ENCODE results near the gene TSTD2.

The TSTD2 gene

DNA sequence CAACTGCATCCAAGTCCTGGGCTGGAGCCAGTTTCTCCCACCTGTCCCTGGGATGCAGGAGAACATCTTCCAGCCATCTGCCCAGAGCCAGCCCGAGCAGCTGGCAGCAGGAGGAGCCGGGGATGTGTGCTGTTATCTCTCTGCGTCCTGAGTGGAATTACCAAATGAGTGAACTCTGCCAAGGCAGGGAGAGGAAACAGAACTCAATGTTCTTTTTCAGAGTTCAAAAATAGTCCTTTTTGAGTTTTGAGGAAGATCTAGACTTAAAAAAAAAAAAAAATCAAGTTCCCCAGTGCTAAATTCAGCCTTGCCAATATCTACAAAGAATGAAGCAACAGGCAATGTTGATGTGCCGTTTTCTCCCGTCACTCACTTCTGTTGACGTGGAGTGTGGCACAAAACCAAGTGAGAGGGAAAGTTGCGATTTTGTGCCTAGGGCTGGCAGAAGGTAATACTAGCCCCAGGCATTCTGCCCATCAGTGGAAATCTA, 75.5 kb downstream of the TSTD2 start:
- Histone ChIP-seq H3K4me3 (ENCODE audit: low read length) (no peak overlapping the region), H3K36me3 (ENCODE audit: insufficient read depth, low read depth, low read length) (no peaks in the 10 kb centered on the region), H3K27me3 (ENCODE audit: insufficient read depth, low read length) (no peaks in the 10 kb centered on the region), H3K9ac (ENCODE audit: low read depth, low read length) (no peak overlapping the region), H3K4me1 (ENCODE audit: insufficient read depth, low read length) (0 out of 2 replicates have a peak, but pooled peaks cover 6% of the 10 kb centered on the region), H3K9me3 (ENCODE audit: insufficient read depth, low read depth, low read length) (no peaks in the 10 kb centered on the region), H3K27ac (ENCODE audit: low read length) (no peak overlapping the region)

DNA sequence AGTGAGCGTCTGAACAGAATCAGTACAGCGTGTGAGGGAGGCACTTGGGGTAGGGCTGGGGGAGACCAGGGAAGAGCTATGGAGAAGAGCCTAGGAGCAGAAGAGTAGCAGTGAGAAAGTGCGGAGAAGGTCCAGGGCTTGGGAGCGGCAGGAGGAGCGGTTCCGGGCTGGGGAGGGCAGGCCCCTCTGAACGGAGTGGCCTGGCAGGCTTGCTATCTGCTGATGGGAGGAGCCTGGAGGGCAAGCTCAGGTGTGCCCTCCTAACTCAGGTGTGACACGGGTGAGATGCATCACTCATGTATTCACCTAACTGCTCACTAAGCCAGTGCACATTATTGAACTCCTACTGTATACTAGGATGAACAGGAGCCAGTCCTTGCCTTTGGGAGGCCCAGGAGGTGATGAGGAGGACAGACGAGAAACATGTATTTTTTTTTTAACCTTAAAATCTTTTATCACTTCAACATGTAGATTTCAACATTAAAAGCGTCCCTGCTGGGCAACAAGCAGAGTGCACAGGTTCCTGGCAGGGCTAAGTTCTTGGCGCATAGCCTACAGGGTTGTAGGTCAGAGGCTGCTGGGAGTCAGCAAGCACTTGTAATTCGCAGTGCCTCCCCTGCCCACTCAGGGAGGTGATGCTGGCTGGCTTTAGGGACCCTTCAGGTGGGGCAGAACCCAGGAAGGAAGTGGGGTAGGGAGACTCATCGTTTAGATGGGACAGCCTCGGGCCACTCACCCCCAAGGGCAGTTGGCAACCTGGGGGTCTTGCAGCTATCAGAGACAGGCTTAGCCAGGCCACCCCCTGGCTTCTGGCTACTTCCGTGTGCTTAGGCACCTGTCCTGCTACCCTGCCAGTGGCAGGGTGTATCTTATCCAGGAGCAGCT, 76.2 kb downstream of the TSTD2 start:
- H3K36me3 ChIP-seq (ENCODE audit: insufficient read depth, low read depth, low read length): no peaks in the 10 kb centered on the region
- no peak overlapping the region for H3K4me3 ChIP-seq (ENCODE audit: low read length)
- H3K27ac ChIP-seq (ENCODE audit: low read length): no peak overlapping the region
- H3K9ac ChIP-seq (ENCODE audit: low read depth, low read length): no peak overlapping the region
- H3K9me3 ChIP-seq (ENCODE audit: insufficient read depth, low read depth, low read length): no peaks in the 10 kb centered on the region
- 0 out of 2 replicates have a peak, but pooled peaks cover 6% of the 10 kb centered on the region for H3K4me1 ChIP-seq (ENCODE audit: insufficient read depth, low read length)
- no peaks in the 10 kb centered on the region for H3K27me3 ChIP-seq (ENCODE audit: insufficient read depth, low read length)

DNA sequence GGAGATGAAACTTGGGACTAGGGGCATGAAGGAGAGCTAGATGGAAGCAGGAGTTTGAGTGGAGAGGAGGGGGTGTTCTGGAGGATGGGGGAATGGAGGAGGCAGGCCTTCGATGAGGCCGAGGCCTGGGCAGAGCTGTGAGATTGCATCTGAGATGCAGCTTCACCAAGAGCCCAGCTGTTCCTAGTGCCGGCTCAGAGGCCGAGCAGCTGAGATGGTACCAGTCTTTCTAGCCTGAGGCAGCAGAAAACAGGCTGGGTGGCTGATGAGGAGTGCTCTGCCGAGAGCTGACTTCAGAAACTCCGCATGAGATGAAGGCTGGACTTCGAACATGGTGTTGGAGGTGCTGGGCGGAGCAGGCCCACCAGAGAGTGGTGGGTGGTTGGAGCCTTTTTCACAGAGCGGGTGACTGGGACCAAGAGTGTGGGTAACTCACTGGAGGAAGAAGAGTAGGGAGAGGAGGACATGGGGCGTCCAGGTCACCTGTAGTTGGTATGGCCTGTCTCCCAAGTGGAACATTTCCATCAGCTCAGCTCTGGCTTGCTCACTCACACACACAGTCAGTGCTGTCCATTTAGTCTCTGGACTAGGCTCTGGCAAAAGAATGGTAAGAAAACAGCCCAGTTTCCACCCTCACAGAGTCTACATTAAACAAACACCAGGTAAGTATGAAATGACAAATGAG, 77.0 kb downstream of the TSTD2 start:
- Histone ChIP-seq H3K4me3 (ENCODE audit: low read length) (no peak overlapping the region), H3K9ac (ENCODE audit: low read depth, low read length) (no peak overlapping the region), H3K27me3 (ENCODE audit: insufficient read depth, low read length) (no peaks in the 10 kb centered on the region), H3K9me3 (ENCODE audit: insufficient read depth, low read depth, low read length) (no peaks in the 10 kb centered on the region), H3K27ac (ENCODE audit: low read length) (no peak overlapping the region), H3K4me1 (ENCODE audit: insufficient read depth, low read length) (0 out of 2 replicates have a peak, but pooled peaks cover 6% of the 10 kb centered on the region), H3K36me3 (ENCODE audit: insufficient read depth, low read depth, low read length) (no peaks in the 10 kb centered on the region)

- Histone ChIP-seq H3K27me3 (ENCODE audit: insufficient read depth, low read length) (no peaks in the 10 kb centered on the region), H3K4me1 (ENCODE audit: insufficient read depth, low read length) (0 out of 2 replicates have a peak, but pooled peaks cover 6% of the 10 kb centered on the region), H3K4me3 (ENCODE audit: low read length) (no peak overlapping the region), H3K9ac (ENCODE audit: low read depth, low read length) (no peak overlapping the region), H3K36me3 (ENCODE audit: insufficient read depth, low read depth, low read length) (no peaks in the 10 kb centered on the region), H3K9me3 (ENCODE audit: insufficient read depth, low read depth, low read length) (no peaks in the 10 kb centered on the region), H3K27ac (ENCODE audit: low read length) (no peak overlapping the region)
Observed at GRCh38 chr9:97555164-97555563, 78.0 kb downstream of the TSTD2 start.

GRCh38 chr9:97554566-97555075, 78.5 kb downstream of the TSTD2 start:
- H3K9me3 ChIP-seq (ENCODE audit: insufficient read depth, low read depth, low read length): no peaks in the 10 kb centered on the region
- H3K4me3 ChIP-seq (ENCODE audit: low read length): no peak overlapping the region
- no peak overlapping the region for H3K9ac ChIP-seq (ENCODE audit: low read depth, low read length)
- no peaks in the 10 kb centered on the region for H3K27me3 ChIP-seq (ENCODE audit: insufficient read depth, low read length)
- H3K4me1 ChIP-seq (ENCODE audit: insufficient read depth, low read length): 0 out of 2 replicates have a peak, but pooled peaks cover 6% of the 10 kb centered on the region
- no peak overlapping the region for H3K27ac ChIP-seq (ENCODE audit: low read length)
- H3K36me3 ChIP-seq (ENCODE audit: insufficient read depth, low read depth, low read length): no peaks in the 10 kb centered on the region

- H3K4me1 ChIP-seq (ENCODE audit: insufficient read depth, low read length): 0 out of 2 replicates have a peak, but pooled peaks cover 6% of the 10 kb centered on the region
- H3K9me3 ChIP-seq (ENCODE audit: insufficient read depth, low read depth, low read length): no peaks in the 10 kb centered on the region
- H3K27ac ChIP-seq (ENCODE audit: low read length): no peak overlapping the region
- H3K27me3 ChIP-seq (ENCODE audit: insufficient read depth, low read length): no peaks in the 10 kb centered on the region
- no peak overlapping the region for H3K4me3 ChIP-seq (ENCODE audit: low read length)
- H3K9ac ChIP-seq (ENCODE audit: low read depth, low read length): no peak overlapping the region
- no peaks in the 10 kb centered on the region for H3K36me3 ChIP-seq (ENCODE audit: insufficient read depth, low read depth, low read length)
Observed at GRCh38 chr9:97553841-97554240, 79.3 kb downstream of the TSTD2 start.

DNA sequence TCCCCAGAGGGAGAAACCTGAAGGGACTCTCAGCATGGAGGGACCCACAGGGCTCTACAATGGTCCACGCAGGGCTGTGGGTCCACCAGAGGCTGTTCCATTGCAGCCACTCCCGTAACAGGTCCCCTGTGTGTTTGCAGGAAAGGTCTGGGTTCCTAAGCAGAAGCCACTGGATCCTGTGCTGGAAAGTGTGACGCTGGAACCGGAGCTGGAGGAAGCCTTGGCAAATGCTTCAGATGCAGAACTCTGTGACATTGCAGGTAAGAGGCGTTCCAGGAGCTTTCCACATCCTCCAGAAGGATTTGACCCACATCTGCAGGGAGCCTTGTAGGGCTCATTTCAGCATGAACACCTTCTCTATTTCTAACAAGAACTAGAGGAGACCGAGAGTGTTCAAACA, 80.0 kb downstream of the TSTD2 start:
- Histone ChIP-seq H3K36me3 (ENCODE audit: insufficient read depth, low read depth, low read length) (no peaks in the 10 kb centered on the region), H3K9me3 (ENCODE audit: insufficient read depth, low read depth, low read length) (no peaks in the 10 kb centered on the region), H3K4me3 (ENCODE audit: low read length) (no peak overlapping the region), H3K27me3 (ENCODE audit: insufficient read depth, low read length) (no peaks in the 10 kb centered on the region), H3K4me1 (ENCODE audit: insufficient read depth, low read length) (0 out of 2 replicates have a peak, but pooled peaks cover 6% of the 10 kb centered on the region), H3K9ac (ENCODE audit: low read depth, low read length) (no peak overlapping the region), H3K27ac (ENCODE audit: low read length) (no peak overlapping the region)

DNA sequence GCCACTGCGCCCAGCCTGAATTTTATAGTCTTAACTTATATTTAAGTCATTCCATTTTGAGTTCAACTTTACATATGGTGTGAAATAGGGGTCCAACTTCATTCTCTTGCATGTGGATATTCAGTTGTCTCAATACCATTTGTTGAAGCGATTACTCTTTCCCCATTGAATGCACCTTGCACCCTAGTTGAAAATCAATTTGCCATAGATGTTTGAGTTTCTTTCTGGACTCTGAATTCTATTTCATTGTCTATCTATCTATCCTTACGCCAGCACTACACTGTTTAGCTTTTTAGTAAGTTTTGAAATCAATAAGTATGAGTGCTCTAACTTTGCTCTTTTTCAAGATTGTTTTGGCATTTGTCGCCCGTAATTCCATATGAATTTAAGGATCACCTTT, 81.9 kb downstream of the TSTD2 start:
- Histone ChIP-seq H3K9ac (ENCODE audit: low read depth, low read length) (no peak overlapping the region), H3K27ac (ENCODE audit: low read length) (no peak overlapping the region), H3K27me3 (ENCODE audit: insufficient read depth, low read length) (no peaks in the 10 kb centered on the region), H3K4me3 (ENCODE audit: low read length) (no peak overlapping the region), H3K36me3 (ENCODE audit: insufficient read depth, low read depth, low read length) (no peaks in the 10 kb centered on the region), H3K9me3 (ENCODE audit: insufficient read depth, low read depth, low read length) (no peaks in the 10 kb centered on the region), H3K4me1 (ENCODE audit: insufficient read depth, low read length) (no peaks in the 10 kb centered on the region)

DNA sequence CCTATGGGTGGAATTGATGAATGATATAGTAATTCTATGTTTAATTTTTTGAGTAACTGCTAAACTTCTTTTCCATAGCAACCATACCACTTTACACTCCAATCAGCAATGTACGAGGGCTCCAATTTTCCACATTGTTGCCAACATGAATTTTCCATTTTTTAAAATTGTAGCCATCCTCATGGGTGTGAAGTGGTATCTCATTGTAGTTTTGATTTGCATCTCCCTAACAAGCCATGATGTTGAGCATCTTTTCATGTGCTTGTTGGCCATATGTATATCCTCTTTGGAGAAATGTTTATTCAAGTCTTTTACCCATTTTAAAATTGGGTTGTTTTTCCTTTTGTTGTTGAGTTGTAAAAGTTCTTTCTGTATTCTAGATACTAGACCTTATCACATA, 82.8 kb downstream of the TSTD2 start:
- H3K9me3 ChIP-seq (ENCODE audit: insufficient read depth, low read depth, low read length): no peaks in the 10 kb centered on the region
- no peak overlapping the region for H3K9ac ChIP-seq (ENCODE audit: low read depth, low read length)
- no peaks in the 10 kb centered on the region for H3K4me1 ChIP-seq (ENCODE audit: insufficient read depth, low read length)
- no peak overlapping the region for H3K4me3 ChIP-seq (ENCODE audit: low read length)
- no peak overlapping the region for H3K27ac ChIP-seq (ENCODE audit: low read length)
- no peaks in the 10 kb centered on the region for H3K36me3 ChIP-seq (ENCODE audit: insufficient read depth, low read depth, low read length)
- no peaks in the 10 kb centered on the region for H3K27me3 ChIP-seq (ENCODE audit: insufficient read depth, low read length)
